KG1 (cell line): ENCODE measurements around the gene FANCC.
"Not testable (repeated sequence)": the region's sequence is repeated elsewhere in the genome, so short reads cannot be mapped to it uniquely, and the experiment has no call there.

Experiments
- DNase-seq: peaks from one replicate; lab custom pipeline; 2025; lab: John Stamatoyannopoulos, UW

FANCC gene

DNA sequence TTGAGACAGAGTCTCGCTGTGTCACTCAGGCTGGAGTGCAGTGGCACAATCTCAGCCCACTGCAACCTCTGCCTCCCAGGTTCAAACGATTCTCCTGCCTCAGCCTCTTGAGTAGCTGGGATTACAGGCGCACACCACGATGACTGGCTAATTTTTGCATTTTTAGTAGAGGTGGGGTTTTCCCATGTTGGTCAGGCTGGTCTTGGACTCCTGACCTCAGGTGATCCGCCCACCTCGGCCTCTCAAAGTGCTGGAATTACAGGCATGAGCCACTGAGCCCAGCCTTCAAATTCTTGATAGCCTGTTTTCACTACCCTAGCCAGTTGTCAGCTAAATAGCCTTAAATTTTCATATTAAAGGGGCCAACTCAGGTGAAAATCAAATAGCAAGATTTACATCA lies 11.6 kb upstream of the FANCC start:
- not testable (repeated sequence) for DNase-seq

DNA sequence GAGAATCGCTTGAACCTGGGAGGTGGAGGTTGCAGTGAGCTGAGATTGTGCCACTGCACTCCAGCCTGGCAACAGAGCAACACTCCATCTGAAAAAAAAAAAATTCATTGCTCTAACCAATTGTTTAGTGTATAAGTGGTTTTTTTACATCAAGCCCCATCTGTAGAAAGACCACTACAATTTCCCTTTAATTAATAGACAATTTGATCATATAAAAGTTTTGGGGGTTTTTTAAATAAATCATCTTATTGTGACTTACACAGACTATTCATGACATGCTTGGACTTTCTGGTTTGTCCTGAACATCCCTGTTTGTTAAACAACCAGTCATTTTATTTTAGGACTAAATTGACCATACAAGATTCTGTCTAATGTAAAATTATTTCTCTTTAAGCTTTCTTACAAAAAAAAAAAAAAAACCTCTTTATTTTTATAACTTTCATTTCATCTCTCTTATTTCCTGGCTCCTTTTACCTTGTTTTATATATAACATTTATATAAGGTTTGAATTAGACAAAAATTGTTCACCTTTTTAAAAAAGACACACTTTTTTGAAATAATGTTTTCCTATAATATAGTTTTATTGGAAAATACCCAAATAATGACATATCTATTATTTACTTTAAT lies 9.8 kb upstream of the FANCC start:
- DNase-seq: no peak

DNA sequence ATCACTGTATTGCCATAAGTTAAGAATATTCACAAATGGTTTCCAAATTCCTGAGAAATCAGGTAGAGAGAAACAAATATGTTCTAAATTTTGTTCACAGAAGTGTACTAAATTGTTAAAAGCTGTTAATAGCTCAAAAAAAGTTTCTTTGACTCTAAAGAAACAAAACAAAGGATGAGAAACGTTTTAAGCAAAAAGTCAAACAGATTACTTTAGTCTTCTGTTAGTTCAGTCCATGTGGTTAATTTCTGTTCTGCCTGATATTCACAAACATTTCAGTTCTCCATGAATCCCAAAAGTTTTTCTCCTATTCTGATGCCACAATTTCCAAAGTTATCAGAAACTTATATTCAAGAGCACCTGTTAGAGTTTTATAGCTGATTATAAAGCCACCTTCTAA lies 7.7 kb upstream of the FANCC start:
- DNase-seq: no peak

DNA sequence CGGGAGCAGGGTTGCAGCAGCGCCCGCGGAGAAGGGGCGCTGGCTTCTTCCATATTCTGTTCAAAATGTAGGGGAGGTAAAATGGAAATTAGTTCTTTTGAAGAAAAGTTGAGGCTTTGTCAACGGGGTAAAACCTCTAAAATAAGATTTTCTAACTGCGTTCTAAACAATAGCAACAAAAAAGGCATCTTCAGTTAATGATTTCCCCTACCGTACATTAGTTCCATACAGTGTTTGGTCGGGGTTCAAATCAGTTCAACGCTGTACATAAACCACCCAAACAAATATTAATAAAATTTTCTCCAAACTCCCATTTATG lies 343 bp upstream of the FANCC start:
- DNase-seq: no peak

DNA sequence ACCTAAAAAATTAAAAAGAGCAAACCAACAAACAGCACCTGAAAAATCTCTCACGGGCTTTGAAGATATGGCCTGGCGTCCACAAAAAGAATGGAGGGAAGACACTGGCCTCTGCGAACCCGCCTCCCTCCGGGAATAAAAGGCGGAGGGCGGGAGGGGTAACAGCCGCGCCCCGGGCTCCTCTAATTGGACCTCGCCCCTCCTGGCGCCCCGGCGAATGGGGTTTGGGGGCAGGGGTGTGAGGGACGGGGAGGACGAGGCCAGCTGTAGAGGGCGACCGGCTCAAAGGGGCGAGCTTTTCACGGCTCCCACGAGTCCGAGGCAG lies 753 bp downstream of the FANCC start:
- DNase-seq: peak; percentile 69

DNA sequence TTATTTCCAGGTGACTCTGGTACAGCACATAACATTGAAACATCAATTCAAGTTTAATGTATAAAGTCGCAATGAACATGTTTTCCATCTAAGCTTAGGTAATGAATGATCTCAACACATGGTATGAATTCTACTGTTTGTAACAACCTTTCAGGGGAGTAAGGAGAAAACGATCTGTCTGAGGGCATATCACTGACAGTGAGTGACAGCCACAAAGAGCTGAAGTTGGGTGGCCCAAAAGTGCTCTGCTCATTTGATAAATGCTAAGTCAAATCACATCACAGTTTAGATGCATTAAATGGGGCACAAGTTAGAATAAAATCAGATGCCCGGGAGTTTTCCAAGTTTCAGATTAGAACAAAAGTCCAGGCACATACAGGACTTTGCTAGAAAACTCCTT lies 1.2 kb downstream of the FANCC start:
- no peak for DNase-seq

DNA sequence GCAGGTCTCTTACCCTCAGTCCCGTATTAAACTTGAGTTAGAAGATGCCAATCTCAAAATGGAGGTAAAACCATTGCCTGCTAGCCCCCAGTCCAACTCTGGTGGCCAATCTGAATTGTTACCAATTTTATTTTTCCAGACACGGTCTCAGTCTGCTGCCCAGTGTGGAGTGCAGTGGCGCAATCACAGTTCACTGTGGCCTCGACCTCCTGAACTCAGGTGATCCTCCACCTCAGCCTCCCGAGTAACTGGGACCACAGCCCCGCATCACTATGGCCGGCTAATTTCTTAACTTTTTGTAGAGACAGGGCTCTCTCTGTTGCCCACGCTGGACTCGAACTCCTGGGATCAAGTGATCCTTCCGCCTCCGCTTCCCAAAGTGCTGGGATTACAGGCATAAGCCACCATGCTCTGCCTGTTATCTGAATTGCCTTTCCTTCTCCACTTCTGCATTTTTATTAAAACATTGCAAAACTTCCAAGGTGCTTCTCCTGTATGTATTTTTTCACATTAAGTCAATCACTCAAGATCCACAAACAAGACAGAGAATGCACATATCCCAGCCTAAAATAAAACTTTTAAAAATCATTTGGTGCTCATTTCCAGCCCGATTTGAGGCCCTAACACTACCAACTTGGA lies 2.3 kb downstream of the FANCC start:
- DNase-seq: no peak

DNA sequence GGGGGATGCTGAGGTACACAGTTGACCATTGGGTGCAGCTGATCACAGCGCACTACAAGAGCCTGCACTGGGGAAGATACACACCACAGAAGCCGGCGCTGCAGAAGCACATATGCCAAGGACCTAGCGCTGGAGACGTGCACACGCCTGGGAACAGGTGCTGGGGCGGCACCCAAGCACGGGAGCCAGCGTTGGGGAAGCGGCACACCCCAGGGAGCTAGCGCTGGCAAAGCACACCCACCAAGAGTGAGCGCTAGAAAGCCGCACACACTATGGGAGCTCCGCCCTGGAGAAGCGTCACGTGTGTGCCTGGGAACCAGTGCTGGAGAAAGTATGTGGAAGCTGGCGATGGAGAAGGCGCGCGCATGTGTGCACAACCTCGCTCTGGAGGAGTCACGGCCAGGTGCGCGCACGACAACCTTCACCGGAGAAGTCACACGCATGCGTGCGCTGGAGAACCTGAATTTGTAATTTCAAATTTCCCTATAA lies 4.5 kb downstream of the FANCC start:
- DNase-seq: no peak

DNA sequence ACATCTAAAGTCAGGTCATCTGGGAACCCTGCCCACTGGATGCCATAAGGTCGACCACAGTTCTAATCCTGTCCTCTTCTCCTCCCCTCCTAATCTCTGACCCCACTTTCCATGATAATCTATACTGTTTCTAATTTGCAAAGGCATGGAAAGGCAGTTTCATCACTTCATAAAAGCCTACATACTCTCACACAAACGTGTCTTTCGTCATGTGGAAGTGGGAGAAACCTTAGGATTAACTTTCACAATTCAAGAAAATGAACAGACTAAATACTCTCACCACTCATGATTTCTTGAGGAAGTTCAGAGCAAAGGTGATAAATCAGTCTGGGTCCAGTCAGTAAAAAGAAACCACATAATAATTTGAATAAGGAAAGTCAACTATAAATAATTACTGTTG lies 5.5 kb downstream of the FANCC start:
- DNase-seq: no peak

DNA sequence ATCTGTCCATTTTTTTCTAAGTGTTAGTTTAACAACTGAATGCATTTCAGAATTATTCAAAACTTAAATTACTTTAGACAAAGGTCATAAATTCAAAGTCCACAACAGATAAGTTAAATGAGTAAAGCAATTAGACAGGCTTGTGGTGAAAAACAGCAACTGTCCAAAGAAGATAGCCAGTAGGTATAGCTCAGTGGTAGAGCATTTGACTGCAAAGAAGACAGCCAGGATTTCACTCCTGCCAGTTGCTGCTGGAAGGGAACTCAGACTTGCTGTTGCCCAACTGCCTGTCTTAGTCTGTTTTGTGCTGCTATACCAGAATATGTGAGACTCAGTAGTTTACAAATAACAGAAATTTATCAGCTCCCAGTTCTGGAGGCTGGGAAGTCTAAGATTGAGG lies 10.0 kb downstream of the FANCC start:
- no peak for DNase-seq

DNA sequence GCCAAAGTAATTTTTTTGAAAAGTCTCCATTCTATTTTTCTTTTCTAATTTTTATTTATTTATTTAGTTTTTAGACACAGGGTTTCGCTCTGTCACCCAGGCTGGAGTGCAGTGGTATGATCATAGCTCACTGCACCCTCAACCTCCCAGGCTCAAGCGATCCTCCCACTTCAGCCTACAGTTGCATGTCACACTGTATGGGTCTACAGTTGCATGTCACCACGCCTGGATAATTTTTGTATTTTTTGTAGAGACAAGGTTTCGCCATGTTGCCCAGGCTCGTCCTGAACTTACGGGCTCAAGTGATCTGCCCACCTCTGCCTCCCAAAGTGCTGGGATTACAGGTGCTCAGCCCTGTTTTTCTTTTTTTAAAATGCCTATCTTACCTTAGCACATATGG lies 10.7 kb downstream of the FANCC start:
- no peak for DNase-seq

DNA sequence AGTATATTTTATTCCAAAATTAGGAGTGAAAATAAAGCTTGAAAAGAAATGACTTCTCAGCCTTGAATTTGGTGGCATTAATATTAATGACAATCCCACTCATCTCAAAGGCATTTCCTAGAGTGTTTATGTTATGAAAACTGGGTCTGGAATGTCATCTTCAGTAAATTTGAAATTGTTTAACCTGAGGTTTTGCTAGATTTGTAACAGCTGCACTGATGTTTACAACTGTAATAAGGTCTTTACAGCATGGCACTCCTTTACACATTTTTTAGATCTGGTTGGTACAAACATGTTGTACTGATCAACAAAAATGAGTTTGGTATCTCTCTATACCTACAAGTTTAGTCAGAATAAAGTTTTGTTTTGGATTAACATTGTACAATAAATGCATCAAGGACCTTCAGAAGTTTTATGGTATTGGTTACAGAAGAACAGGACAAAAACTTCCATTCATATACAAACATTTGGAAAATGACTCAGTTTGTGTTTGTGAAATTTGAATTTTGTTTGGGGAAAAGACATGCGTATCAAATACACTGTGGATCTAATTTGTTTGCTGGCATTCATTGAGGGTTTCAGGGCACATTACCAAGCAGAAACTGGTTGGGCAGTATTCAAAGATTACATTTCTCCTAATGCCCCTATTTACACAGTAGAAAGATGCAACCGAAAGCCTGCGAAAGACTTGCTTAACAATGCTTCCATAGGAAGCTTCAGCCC lies 11.6 kb downstream of the FANCC start:
- DNase-seq: no peak

DNA sequence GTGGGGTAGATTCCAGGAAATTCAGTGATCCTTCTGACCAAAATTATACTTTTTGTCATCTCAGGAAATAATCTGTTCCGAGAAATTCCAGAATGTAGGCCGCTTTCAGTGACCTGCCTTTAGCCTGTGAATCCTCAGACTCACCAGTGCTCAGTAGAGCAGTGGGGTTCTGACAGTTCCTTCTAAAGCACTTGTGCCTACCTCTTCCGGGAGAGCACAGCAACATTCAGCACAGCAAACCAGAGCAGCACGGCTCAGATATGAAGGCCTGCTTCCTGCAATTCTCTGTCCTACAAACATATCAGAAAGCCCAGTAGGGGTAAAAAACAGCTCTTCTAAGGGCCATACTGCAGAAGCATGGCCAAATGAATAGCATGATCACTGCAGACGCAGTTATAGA lies 15.0 kb downstream of the FANCC start:
- no peak for DNase-seq

DNA sequence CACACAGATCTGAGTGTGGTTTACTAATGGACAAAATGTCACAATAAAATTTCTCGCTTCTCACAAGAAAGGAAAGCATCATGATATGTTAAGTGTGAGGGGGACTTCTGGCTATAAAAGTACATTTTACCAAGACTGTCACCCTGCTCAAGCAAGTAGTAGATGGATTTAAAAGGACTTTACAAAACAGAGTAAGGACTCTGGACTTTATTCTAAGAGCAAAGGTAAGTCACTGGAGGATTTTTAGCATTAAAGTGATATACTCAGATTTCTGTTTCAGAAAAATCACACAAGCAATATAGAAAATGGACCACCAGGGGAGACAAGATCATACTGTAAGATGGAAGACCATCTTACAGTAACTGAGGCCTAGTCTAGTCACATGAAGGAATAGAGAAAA lies 19.7 kb downstream of the FANCC start:
- DNase-seq: no peak

DNA sequence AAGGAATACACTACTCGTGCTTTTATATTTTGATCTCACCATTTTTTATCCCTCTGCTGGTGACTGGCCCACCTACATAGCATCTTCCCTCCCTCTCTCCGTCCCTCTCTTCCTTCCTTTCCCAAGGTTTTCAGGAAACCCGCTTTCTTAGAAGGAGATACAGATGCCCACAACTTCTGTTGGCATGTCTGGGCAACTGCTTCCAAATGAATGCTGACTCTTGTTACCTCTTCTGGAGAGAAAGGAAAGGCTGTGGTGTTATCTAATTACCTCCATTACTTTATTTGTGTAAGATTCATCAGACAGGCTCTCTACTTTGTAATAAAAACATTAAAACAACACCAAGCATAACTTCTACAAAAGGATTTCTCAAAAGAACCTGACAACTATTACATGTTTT lies 20.2 kb downstream of the FANCC start:
- no peak for DNase-seq

DNA sequence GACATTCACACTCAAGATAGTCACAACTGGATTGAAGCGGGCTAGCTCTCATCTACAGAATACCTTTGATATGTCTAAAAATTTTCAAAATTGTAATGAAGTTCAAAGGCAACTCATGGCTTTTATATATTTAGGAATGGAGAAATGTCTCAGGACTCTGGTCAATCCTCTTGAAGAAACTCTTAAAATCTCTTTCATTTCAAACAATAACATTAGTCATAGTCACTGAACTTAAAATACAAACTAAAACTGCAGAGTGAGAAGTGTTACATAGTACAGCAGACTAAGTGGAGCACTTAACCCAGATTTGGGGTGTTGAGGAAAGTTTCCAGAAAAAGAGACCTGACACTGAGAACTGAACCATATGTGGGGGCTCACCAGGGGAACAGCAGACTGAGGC lies 20.7 kb downstream of the FANCC start:
- no peak for DNase-seq

DNA sequence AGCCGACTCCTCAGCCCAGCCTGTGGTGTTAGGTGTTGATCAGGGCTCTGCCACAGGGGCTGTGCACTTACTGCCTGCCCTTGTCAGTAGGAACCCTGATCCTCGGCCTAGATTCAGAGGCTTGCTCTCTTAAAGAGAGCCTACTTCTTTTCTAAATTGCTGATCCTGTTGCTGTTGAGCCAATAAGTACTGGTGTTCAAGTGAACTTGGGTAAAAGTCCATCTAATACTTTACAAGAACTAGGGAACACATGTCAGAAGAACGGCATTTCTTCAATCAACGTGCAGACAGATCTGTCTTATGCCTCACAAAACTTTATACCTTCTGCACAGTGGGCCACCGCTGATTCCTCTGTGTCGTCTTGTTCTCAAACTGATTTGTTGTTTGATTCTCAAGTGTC lies 24.2 kb downstream of the FANCC start:
- DNase-seq: not testable (repeated sequence)

DNA sequence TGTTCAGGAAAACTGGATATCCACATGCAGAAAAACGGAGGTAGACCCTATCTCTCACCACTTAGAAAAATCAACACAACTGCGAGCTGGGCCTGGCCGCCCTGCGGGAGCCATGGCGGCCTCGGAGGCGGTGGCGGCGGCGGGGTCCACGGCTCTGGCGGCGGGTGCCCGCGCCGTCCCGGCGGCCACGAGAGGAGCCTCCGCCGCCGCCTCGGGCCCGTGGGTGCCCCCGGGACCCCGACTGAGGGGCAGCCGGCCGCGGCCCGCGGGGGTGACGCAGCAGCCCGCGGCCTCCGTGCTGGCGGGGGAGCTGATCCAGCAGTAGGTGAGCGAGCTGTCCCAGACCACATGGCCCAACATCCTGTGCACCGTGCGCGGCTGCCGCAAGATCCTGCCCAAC lies 25.3 kb downstream of the FANCC start:
- DNase-seq: no peak

DNA sequence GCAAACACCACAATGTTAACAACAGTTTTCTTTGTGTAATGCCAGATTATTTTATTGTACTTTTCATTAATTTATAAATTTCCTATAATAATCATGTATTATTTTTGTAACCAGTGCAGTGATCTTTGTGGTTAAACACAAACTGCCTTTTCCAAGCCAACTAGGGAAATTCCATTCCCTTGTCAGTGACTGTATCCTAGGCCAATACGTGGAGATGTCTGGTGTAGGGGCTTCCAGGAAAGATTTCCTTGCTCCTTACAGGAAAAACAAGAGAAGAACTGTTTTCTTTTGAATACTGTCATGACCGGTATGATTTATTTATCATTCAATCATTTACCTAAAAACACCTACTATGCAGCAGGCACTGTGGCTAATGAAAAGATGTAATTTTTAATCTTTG lies 31.4 kb downstream of the FANCC start:
- DNase-seq: no peak

DNA sequence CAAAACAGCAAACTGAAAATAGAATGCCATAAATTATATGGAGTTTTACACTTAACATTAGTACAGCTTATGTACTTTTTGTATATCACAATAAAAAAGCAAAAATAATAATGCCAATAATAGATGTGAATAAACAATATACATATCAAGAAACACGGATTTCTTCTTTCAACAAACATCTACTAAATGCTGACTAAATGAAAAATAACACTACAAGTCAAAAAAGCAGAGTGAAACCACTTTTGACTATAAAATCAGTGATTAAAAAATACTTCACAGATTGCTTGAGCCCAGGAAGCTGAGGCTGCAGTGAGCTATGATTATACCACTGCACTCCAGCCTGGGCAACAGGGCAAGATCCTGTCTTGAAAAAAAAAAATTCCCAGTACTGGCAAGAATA lies 32.2 kb downstream of the FANCC start:
- no peak for DNase-seq

DNA sequence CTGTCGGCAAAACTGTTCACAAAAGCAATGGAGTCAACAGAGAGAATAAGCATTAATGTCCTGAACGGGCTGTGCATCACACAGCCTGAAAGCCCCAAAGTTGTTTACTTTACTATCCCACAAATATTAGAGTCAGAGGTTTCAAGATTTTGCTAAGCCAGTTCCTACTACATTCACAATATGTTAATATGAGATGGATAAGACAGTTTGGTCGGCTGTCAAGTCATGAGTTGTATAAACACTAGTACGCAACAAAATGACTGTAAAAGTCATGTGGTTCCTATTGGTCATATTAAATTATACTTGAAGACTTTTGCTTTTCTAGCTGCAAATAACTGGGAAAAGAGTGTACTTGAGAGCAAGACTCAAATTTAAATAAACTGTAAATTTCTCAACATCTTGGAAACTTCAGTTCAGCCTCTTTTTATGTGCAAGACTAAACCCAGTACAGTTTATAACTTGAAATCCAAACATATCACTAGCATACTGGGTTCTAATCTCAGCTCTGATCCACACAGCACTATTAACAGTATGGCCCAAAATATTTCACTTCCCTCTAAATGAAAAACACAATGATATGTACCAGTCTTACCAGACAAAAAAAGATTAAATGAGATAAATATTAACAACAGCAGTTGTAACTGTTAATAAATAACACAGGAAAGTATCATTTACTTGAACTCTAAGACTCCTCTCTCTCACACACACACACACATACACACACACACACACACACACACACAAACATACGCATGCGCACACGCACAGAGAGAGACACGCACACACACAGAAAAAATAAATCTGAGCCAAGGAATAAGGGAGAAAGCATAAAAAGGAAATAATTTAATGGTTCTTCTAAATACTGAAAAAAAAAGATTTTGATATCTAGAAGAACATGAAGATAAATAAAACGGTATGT lies 33.1 kb downstream of the FANCC start:
- no peak for DNase-seq

DNA sequence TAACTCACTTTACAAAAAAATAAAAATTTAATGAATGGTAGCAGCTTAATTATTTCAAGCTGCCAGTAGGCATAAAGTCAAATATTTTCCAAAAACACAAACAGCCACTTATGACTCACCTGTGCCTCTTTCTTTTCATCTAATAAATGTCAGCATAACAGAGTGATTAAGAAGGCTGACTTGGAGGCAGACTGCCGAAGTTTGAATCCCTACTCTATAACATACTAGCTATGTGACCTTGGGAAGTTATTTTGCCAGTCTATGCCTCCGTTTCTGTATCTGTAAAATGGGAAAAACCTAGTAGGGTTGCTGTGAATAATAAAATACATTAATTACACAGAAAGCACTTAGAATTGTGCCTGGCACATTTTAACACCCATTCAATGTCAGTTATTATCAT lies 33.8 kb downstream of the FANCC start:
- DNase-seq: no peak

DNA sequence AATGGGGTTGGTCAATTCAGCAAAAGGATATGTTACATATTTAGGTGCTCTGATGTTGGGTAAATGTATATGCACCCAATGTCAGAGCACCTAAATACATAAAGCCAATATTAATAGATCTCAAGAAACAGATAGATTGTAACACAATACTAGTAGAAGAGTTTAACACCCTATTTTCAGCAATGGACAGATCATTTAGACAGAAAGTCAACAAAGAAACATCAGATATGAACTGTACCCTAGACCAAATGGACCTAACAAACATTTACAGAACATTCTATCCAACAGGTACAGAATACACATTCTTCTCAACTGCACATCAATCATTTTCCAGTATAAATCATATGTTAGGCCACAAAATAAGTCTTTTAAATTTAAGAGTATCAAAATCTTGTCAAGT lies 35.2 kb downstream of the FANCC start:
- DNase-seq: no peak
